Measurements from ENCODE around the gene CFAP69. TPM values are rescaled to one million over a fixed set of nuclear protein-coding genes. Genes with fewer than 3 reads are reported as not detected.

CFAP69 gene
- total RNA-seq, 1 experiment from 2014 or later: 3.5 TPM

GRCh38 chr7:90212149-90212495 lies 32.9 kb upstream of the CFAP69 start:
- DNase-seq: no peak
- no peaks in the 10 kb centered on the region for H3K36me3 ChIP-seq (ENCODE audit: insufficient read depth, low read length)
- H3K27me3 ChIP-seq (ENCODE audit: low read length): no peaks in the 10 kb centered on the region
- no peak overlapping the region for H3K27ac ChIP-seq (ENCODE audit: low read length)
- no peak overlapping the region for H2AFZ ChIP-seq (ENCODE audit: low read length)
- H3K4me1 ChIP-seq (ENCODE audit: low read length): peaks cover 6% of the 10 kb centered on the region
- no peaks in the 10 kb centered on the region for H3K9me3 ChIP-seq (ENCODE audit: low read length)
- no peaks in the 10 kb centered on the region for H3K79me2 ChIP-seq (ENCODE audit: low read length)
- H3K9ac ChIP-seq (ENCODE audit: low read length): no peak overlapping the region
- H3K4me2 ChIP-seq (ENCODE audit: low read depth, low read length, poor library complexity, severe bottlenecking): no peak overlapping the region
- H3K9me2 ChIP-seq (replicated peaks; ENCODE audit: insufficient read depth, low read length): no peaks in the 10 kb centered on the region
- H4K20me1 ChIP-seq (ENCODE audit: insufficient read depth, low read depth, low read length): no peaks in the 10 kb centered on the region
- no peak overlapping the region for H3K4me3 ChIP-seq (ENCODE audit: low read length)

- H3K9ac ChIP-seq (ENCODE audit: low read length): no peak overlapping the region
- DNase-seq: no peak
- no peaks in the 10 kb centered on the region for H3K27me3 ChIP-seq (ENCODE audit: low read length)
- no peak overlapping the region for H3K4me3 ChIP-seq (ENCODE audit: low read length)
- no peaks in the 10 kb centered on the region for H3K4me1 ChIP-seq (ENCODE audit: low read length)
- no peaks in the 10 kb centered on the region for H4K20me1 ChIP-seq (ENCODE audit: insufficient read depth, low read depth, low read length)
- no peak overlapping the region for H3K27ac ChIP-seq (ENCODE audit: low read length)
- H3K9me3 ChIP-seq (ENCODE audit: low read length): no peaks in the 10 kb centered on the region
- no peak overlapping the region for H3K4me2 ChIP-seq (ENCODE audit: low read depth, low read length, poor library complexity, severe bottlenecking)
- no peak overlapping the region for H2AFZ ChIP-seq (ENCODE audit: low read length)
- no peaks in the 10 kb centered on the region for H3K9me2 ChIP-seq (replicated peaks; ENCODE audit: insufficient read depth, low read length)
- no peaks in the 10 kb centered on the region for H3K36me3 ChIP-seq (ENCODE audit: insufficient read depth, low read length)
- H3K79me2 ChIP-seq (ENCODE audit: low read length): no peaks in the 10 kb centered on the region
Measured at GRCh38 chr7:90213521-90213920, 31.5 kb upstream of the CFAP69 start.

GRCh38 chr7:90216080-90216674 lies 28.8 kb upstream of the CFAP69 start:
- Histone ChIP-seq H3K79me2 (ENCODE audit: low read length) (no peaks in the 10 kb centered on the region), H3K4me3 (ENCODE audit: low read length) (no peak overlapping the region), H4K20me1 (ENCODE audit: insufficient read depth, low read depth, low read length) (no peaks in the 10 kb centered on the region), H2AFZ (ENCODE audit: low read length) (no peak overlapping the region), H3K36me3 (ENCODE audit: insufficient read depth, low read length) (no peaks in the 10 kb centered on the region), H3K27ac (ENCODE audit: low read length) (no peak overlapping the region), H3K9ac (ENCODE audit: low read length) (no peak overlapping the region), H3K27me3 (ENCODE audit: low read length) (no peaks in the 10 kb centered on the region), H3K9me3 (ENCODE audit: low read length) (no peaks in the 10 kb centered on the region), H3K4me2 (ENCODE audit: low read depth, low read length, poor library complexity, severe bottlenecking) (no peak overlapping the region), H3K9me2 (replicated peaks; ENCODE audit: insufficient read depth, low read length) (no peaks in the 10 kb centered on the region), H3K4me1 (ENCODE audit: low read length) (no peaks in the 10 kb centered on the region)
- DNase-seq: no peak

GRCh38 chr7:90216771-90217170 lies 28.2 kb upstream of the CFAP69 start:
- Histone ChIP-seq H3K27ac (ENCODE audit: low read length) (no peak overlapping the region), H3K79me2 (ENCODE audit: low read length) (no peaks in the 10 kb centered on the region), H3K36me3 (ENCODE audit: insufficient read depth, low read length) (no peaks in the 10 kb centered on the region), H3K4me2 (ENCODE audit: low read depth, low read length, poor library complexity, severe bottlenecking) (no peak overlapping the region), H3K9me2 (replicated peaks; ENCODE audit: insufficient read depth, low read length) (no peaks in the 10 kb centered on the region), H3K4me1 (ENCODE audit: low read length) (no peaks in the 10 kb centered on the region), H3K9me3 (ENCODE audit: low read length) (no peaks in the 10 kb centered on the region), H3K27me3 (ENCODE audit: low read length) (no peaks in the 10 kb centered on the region), H3K9ac (ENCODE audit: low read length) (no peak overlapping the region), H2AFZ (ENCODE audit: low read length) (no peak overlapping the region), H4K20me1 (ENCODE audit: insufficient read depth, low read depth, low read length) (no peaks in the 10 kb centered on the region), H3K4me3 (ENCODE audit: low read length) (no peak overlapping the region)
- no peak for DNase-seq

- Histone ChIP-seq H4K20me1 (ENCODE audit: insufficient read depth, low read depth, low read length) (no peaks in the 10 kb centered on the region), H3K79me2 (ENCODE audit: low read length) (no peaks in the 10 kb centered on the region), H3K27ac (ENCODE audit: low read length) (no peak overlapping the region), H3K4me2 (ENCODE audit: low read depth, low read length, poor library complexity, severe bottlenecking) (no peak overlapping the region), H3K9me3 (ENCODE audit: low read length) (no peaks in the 10 kb centered on the region), H3K9me2 (replicated peaks; ENCODE audit: insufficient read depth, low read length) (no peaks in the 10 kb centered on the region), H2AFZ (ENCODE audit: low read length) (no peak overlapping the region), H3K9ac (ENCODE audit: low read length) (no peak overlapping the region), H3K27me3 (ENCODE audit: low read length) (no peaks in the 10 kb centered on the region), H3K4me3 (ENCODE audit: low read length) (no peak overlapping the region), H3K36me3 (ENCODE audit: insufficient read depth, low read length) (no peaks in the 10 kb centered on the region), H3K4me1 (ENCODE audit: low read length) (no peaks in the 10 kb centered on the region)
- no peak for DNase-seq
Measured at GRCh38 chr7:90222390-90222789, 22.6 kb upstream of the CFAP69 start.

- Histone ChIP-seq H3K27me3 (ENCODE audit: low read length) (no peaks in the 10 kb centered on the region), H3K9me2 (replicated peaks; ENCODE audit: insufficient read depth, low read length) (no peaks in the 10 kb centered on the region), H3K79me2 (ENCODE audit: low read length) (no peaks in the 10 kb centered on the region), H3K27ac (ENCODE audit: low read length) (no peak overlapping the region), H3K9me3 (ENCODE audit: low read length) (no peaks in the 10 kb centered on the region), H3K4me2 (ENCODE audit: low read depth, low read length, poor library complexity, severe bottlenecking) (no peak overlapping the region), H4K20me1 (ENCODE audit: insufficient read depth, low read depth, low read length) (no peaks in the 10 kb centered on the region), H3K4me1 (ENCODE audit: low read length) (no peaks in the 10 kb centered on the region), H3K9ac (ENCODE audit: low read length) (no peak overlapping the region), H3K36me3 (ENCODE audit: insufficient read depth, low read length) (no peaks in the 10 kb centered on the region), H3K4me3 (ENCODE audit: low read length) (no peak overlapping the region), H2AFZ (ENCODE audit: low read length) (no peak overlapping the region)
- DNase-seq: no peak
Measured at GRCh38 chr7:90222811-90223725, 21.9 kb upstream of the CFAP69 start.

- H4K20me1 ChIP-seq (ENCODE audit: insufficient read depth, low read depth, low read length): no peaks in the 10 kb centered on the region
- no peak overlapping the region for H3K27ac ChIP-seq (ENCODE audit: low read length)
- no peak overlapping the region for H3K4me2 ChIP-seq (ENCODE audit: low read depth, low read length, poor library complexity, severe bottlenecking)
- H3K9ac ChIP-seq (ENCODE audit: low read length): no peak overlapping the region
- DNase-seq: no peak
- no peaks in the 10 kb centered on the region for H3K9me2 ChIP-seq (replicated peaks; ENCODE audit: insufficient read depth, low read length)
- H3K4me3 ChIP-seq (ENCODE audit: low read length): no peak overlapping the region
- no peaks in the 10 kb centered on the region for H3K4me1 ChIP-seq (ENCODE audit: low read length)
- no peaks in the 10 kb centered on the region for H3K27me3 ChIP-seq (ENCODE audit: low read length)
- no peaks in the 10 kb centered on the region for H3K79me2 ChIP-seq (ENCODE audit: low read length)
- H3K36me3 ChIP-seq (ENCODE audit: insufficient read depth, low read length): no peaks in the 10 kb centered on the region
- H2AFZ ChIP-seq (ENCODE audit: low read length): no peak overlapping the region
- H3K9me3 ChIP-seq (ENCODE audit: low read length): no peaks in the 10 kb centered on the region
Measured at GRCh38 chr7:90224195-90224594, 20.8 kb upstream of the CFAP69 start.

GRCh38 chr7:90225181-90225580 lies 19.8 kb upstream of the CFAP69 start:
- Histone ChIP-seq H4K20me1 (ENCODE audit: insufficient read depth, low read depth, low read length) (no peaks in the 10 kb centered on the region), H2AFZ (ENCODE audit: low read length) (no peak overlapping the region), H3K9me3 (ENCODE audit: low read length) (no peaks in the 10 kb centered on the region), H3K27ac (ENCODE audit: low read length) (no peak overlapping the region), H3K9ac (ENCODE audit: low read length) (no peak overlapping the region), H3K36me3 (ENCODE audit: insufficient read depth, low read length) (no peaks in the 10 kb centered on the region), H3K4me3 (ENCODE audit: low read length) (no peak overlapping the region), H3K4me2 (ENCODE audit: low read depth, low read length, poor library complexity, severe bottlenecking) (no peak overlapping the region), H3K79me2 (ENCODE audit: low read length) (no peaks in the 10 kb centered on the region), H3K4me1 (ENCODE audit: low read length) (no peaks in the 10 kb centered on the region), H3K9me2 (replicated peaks; ENCODE audit: insufficient read depth, low read length) (no peaks in the 10 kb centered on the region), H3K27me3 (ENCODE audit: low read length) (no peaks in the 10 kb centered on the region)
- no peak for DNase-seq

Data from Karpas-422 (cell line).